DMS 273 (cell line): ENCODE results near the gene VAMP4.

Experiments used
- DNase-seq: peaks from one replicate; lab custom pipeline; 2025; ENCODE audit not compliant: unreplicated experiment; lab: John Stamatoyannopoulos, UW

VAMP4 gene

GRCh38 chr1:171654201-171654941 is 87.5 kb downstream of the VAMP4 start:
- no peak for DNase-seq

GRCh38 chr1:171653796-171654195 is 88.1 kb downstream of the VAMP4 start:
- no peak for DNase-seq

- DNase-seq = no peak
Observed at GRCh38 chr1:171652234-171652822, 89.5 kb downstream of the VAMP4 start, which contains the start of gene MYOC. Gene MYOC (minus strand): TSS chr1:171652688. CDS start chr1:171652611, 77 bp downstream.
